ENCODE measurements around the gene CAB39. TPM values are rescaled to one million over a fixed set of nuclear protein-coding genes. Genes with fewer than 3 reads are reported as not detected.

Gene CAB39
- total and polyA plus RNA-seq, 2 experiments from 2014 or later, result 18.7 to 67.5 TPM

GRCh38 chr2:230787101-230787500 lies 74.5 kb downstream of the CAB39 start:
- H3K27me3 Mint-ChIP-seq (ENCODE audit: insufficient read depth, low read depth, poor library complexity), result peaks cover 2% of the 10 kb centered on the region
- H3K79me2 ChIP-seq (replicated peaks; ENCODE audit: insufficient read depth), result peaks cover 55% of the 10 kb centered on the region
- H3K27ac Mint-ChIP-seq, result no peak overlapping the region
- H3K27me3 ChIP-seq (ENCODE audit: insufficient read depth), result no peaks in the 10 kb centered on the region
- H4K20me1 ChIP-seq (replicated peaks; ENCODE audit: insufficient read depth), result no peaks in the 10 kb centered on the region; the same call in 1 of the 2 replicates
- H3K9me2 ChIP-seq (ENCODE audit: insufficient read depth), result no peaks in the 10 kb centered on the region
- H2AFZ ChIP-seq, result no peak overlapping the region
- H3K4me1 ChIP-seq (ENCODE audit: insufficient read depth), result no peaks in the 10 kb centered on the region
- H3K9me3 Mint-ChIP-seq, result peaks cover 26% of the 10 kb centered on the region
- H3K4me1 Mint-ChIP-seq, result peaks cover 11% of the 10 kb centered on the region
- H3F3A ChIP-seq (replicated peaks; ENCODE audit: low read depth), result no peaks in the 10 kb centered on the region
- TF ChIP-seq JUNB (IDR thresholded peaks at IDR 0.05; ENCODE audit: unreplicated experiment) (no peak), POLR2AphosphoS5 (IDR thresholded peaks at IDR 0.05; ENCODE audit: low read depth) (no peak), ZNF331 (CRISPR knock-in tag; IDR thresholded peaks at IDR 0.05; ENCODE audit: low read depth) (no peak), EZH2 (IDR thresholded peaks at IDR 0.05; ENCODE audit: low read depth, unreplicated experiment) (no peak), NANOG (IDR thresholded peaks at IDR 0.05; ENCODE audit: borderline replicate concordance) (no peak), ETS1 (IDR thresholded peaks at IDR 0.05) (no peak), STAT1 (IDR thresholded peaks at IDR 0.05; ENCODE audit: unreplicated experiment) (no peak), REST (IDR thresholded peaks at IDR 0.05; ENCODE audit: unreplicated experiment) (no peak), CTCF (conservative IDR thresholded peaks at IDR 0.05; ENCODE audit: low read depth in 2 of 2) (no peak), EZH2phosphoT487 (IDR thresholded peaks at IDR 0.05; ENCODE audit: unreplicated experiment) (no peak), ZNF114 (CRISPR knock-in tag; IDR thresholded peaks at IDR 0.05) (no peak), ZNF462 (CRISPR knock-in tag; IDR thresholded peaks at IDR 0.05) (no peak)
- peaks cover 9% of the 10 kb centered on the region; the same call in 1 of the 2 replicates for H3K36me3 ChIP-seq (ENCODE audit: insufficient read depth)
- H3K4me2 ChIP-seq, result no peak overlapping the region
- no peak overlapping the region for H3K4me3 Mint-ChIP-seq
- H3K36me3 Mint-ChIP-seq (ENCODE audit: low read depth), result peaks cover 81% of the 10 kb centered on the region
- no peak overlapping the region for H3K4me3 ChIP-seq
- no peak overlapping the region for H3K27ac ChIP-seq (ENCODE audit: low read depth)
- ATAC-seq, result no peak
- no peak for DNase-seq (ENCODE audit: low spot score)
